NCI-H2029 (cell line): ENCODE data around the gene EVA1C.
"Not testable (repeated sequence)": the region's sequence is repeated elsewhere in the genome, so short reads cannot be mapped to it uniquely, and the experiment has no call there.

Source experiments
- DNase-seq: peaks from one replicate; lab custom pipeline; 2025; lab: John Stamatoyannopoulos, UW

EVA1C gene

GRCh38 chr21:32424674-32425073, 12.2 kb downstream of the EVA1C start:
- DNase-seq = no peak

- DNase-seq = no peak
Measured at GRCh38 chr21:32425628-32426027, 13.1 kb downstream of the EVA1C start.

- DNase-seq = no peak
Measured at GRCh38 chr21:32426066-32426465, 13.6 kb downstream of the EVA1C start.

- no peak for DNase-seq
Measured at GRCh38 chr21:32426592-32427051, 14.1 kb downstream of the EVA1C start.

- no peak for DNase-seq
Measured at GRCh38 chr21:32427958-32428623, 15.6 kb downstream of the EVA1C start.

- DNase-seq = peak; percentile 7
Measured at GRCh38 chr21:32432982-32433660, 20.6 kb downstream of the EVA1C start.

- DNase-seq = no peak
Measured at GRCh38 chr21:32437729-32438128, 25.2 kb downstream of the EVA1C start.

- DNase-seq = no peak
Measured at GRCh38 chr21:32442566-32443318, 30.2 kb downstream of the EVA1C start.

GRCh38 chr21:32445101-32445500, 32.6 kb downstream of the EVA1C start:
- no peak for DNase-seq

GRCh38 chr21:32446440-32446839, 33.9 kb downstream of the EVA1C start:
- DNase-seq = not testable (repeated sequence)

- no peak for DNase-seq
Measured at GRCh38 chr21:32447224-32447623, 34.7 kb downstream of the EVA1C start.

GRCh38 chr21:32448803-32449594, 36.5 kb downstream of the EVA1C start:
- no peak for DNase-seq

- DNase-seq = not testable (repeated sequence)
Measured at GRCh38 chr21:32450881-32451701, 38.6 kb downstream of the EVA1C start.

- not testable (repeated sequence) for DNase-seq
Measured at GRCh38 chr21:32452191-32452590, 39.7 kb downstream of the EVA1C start.

- DNase-seq = no peak
Measured at GRCh38 chr21:32452641-32453040, 40.1 kb downstream of the EVA1C start.

GRCh38 chr21:32455548-32455947, 43.0 kb downstream of the EVA1C start:
- no peak for DNase-seq

- DNase-seq = no peak
Measured at GRCh38 chr21:32456497-32456918, 44.0 kb downstream of the EVA1C start.

- peak; percentile 25 for DNase-seq
Measured at GRCh38 chr21:32457360-32457840, 44.9 kb downstream of the EVA1C start.

GRCh38 chr21:32457962-32458361, 45.5 kb downstream of the EVA1C start:
- no peak for DNase-seq

- DNase-seq = no peak
Measured at GRCh38 chr21:32459972-32460371, 47.5 kb downstream of the EVA1C start.

GRCh38 chr21:32461503-32461902, 49.0 kb downstream of the EVA1C start:
- DNase-seq = no peak
